HG03066 (cell line): ENCODE measurements around the gene NELL2.
"Not testable (repeated sequence)": the region's sequence is repeated elsewhere in the genome, so short reads cannot be mapped to it uniquely, and the experiment has no call there.

Experiments
- ATAC-seq: cut with Tn5 transposase; IDR thresholded peaks from one replicate; pipeline ENCODE4 v1.9.1; 2021; ENCODE audit warnings: low read depth; ENCODE audit not compliant: unreplicated experiment

NELL2 gene

GRCh38 chr12:44875954-44876543 lies at the start of gene NELL2:
TSS of gene NELL2 (minus strand) at chr12:44876315. CDS start at chr12:44875869, 446 bp downstream.
- no peak for ATAC-seq

DNA sequence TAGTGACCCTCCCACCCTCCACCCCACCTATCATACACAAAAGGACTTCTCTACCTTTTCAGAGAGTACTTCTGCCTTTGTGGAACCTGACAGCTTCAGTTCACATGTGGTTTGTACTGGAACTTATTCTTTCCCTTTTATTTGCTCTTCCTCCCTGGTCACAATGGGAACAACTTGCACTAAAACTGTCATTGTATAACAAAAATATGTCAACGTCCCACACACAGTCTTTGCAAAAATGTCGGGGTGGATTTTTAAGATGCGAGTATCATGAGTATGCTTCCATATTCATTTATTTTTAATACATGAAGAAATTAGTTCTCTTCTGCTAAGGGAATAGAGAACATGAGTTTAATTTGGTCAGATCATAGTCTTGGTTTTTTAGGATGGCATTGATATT lies 45.6 kb upstream of the NELL2 start:
- ATAC-seq: no peak

DNA sequence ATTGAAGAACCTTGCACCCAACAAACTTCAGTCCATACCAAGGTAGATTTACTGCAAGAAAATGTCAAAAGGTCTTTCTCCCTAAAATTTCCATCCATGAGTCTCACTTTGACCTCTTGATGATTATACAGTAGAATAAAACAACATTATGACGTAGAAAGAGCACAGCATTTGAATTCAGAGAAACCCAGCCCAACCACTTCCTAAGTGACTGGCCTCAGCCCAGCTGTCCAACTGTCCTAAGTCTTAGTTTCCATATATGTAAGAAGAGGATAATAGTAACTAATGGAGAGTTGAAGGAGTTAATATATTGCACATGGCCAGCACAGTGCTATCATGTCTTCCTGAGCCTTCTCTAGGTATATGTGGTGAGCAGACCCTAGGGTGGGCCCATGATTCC lies 41.0 kb upstream of the NELL2 start:
- no peak for ATAC-seq

DNA sequence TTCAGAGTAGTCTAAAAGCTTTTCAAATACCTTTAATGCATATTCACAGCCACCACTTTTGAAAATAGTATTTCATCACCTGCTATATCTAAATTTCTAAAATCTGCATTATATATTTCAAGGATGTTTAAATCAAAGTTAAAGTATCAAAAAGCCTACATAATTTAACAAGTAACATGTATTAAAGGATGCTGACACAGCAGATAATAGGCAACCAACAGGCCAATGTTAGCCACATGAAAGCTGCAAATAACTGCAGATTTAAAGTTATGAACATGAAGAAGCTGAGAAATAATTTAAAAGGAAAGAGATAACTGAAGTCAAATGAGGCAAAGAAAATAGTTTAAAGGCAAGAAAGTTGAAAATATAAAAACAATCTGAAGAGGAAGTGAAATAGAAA lies 39.8 kb upstream of the NELL2 start:
- ATAC-seq: no peak

DNA sequence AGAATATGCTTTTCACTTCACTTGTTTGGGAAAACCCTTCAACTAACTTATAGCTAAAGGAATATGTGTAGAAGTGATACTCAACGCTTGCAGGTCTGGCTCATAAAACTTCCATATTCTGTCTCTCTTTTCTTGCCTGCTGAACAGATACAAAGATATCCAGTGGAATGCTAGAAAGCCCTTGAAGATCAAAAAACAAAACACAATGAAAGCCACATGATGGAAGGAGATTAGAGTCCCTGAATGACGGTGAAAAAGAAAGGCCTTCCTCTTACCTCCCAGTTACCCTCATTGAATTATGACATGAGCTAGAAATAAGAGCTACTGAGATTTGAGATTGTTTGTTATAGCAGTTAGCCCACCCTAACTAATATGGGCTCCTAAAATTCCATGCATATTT lies 28.2 kb upstream of the NELL2 start:
- ATAC-seq: no peak

DNA sequence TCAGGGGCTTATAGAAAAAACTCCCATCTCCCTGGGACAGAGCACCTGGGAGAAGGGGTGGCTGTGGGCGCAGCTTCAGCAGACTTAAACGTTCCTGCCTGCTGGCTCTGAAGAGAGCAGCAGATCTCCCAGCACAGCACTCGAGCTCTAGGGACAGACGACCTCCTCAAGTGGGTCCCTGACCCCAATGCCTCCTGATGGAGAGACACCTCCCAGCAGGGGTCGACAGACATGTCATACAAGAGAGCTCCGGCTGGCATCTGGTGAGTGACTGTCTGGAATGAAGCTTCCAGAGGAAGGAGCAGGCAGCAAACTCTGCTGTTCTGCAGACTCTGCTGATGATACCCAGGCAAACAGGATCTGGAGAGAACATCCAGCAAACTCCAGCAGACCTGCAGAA lies 22.0 kb upstream of the NELL2 start:
- not testable (repeated sequence) for ATAC-seq

GRCh38 chr12:44889926-44890325 lies 13.8 kb upstream of the NELL2 start:
- ATAC-seq: no peak

DNA sequence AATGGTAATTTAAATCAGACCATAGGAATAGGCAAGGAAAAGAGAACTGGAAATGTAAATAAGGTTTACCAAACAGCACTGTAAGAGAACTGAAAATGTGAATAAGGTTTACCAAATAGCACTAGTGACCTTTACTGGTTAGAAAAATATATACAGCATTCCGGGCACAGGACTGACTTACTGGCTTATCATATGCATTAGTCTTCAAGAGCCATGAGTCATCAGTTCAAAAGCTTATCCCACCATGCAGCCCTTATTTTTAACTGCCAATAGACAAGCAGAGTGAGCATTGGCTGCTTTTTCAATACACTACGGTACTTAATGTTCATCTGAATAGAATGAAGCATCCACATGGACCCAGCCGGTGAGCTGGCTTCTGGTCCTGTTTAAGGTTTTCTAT lies 13.0 kb upstream of the NELL2 start:
- no peak for ATAC-seq

DNA sequence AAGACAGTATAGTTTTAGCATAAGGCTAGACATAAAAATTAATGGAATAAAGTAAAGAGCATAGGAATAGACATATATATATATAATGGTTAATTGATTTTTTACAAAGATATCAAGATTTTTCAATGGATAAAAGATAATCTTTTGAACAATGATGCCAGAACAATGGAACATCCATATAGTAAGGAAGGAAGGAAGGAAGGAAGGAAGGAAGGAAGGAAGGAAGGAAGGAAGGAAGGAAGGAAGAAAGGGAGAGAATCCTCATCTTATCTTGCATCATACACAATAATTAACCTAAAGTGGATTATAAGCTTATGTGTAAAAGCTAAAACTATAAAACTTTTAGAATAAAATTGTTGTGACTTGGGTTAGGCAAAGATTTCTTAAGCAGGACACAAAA lies 9.8 kb upstream of the NELL2 start:
- ATAC-seq: no peak

DNA sequence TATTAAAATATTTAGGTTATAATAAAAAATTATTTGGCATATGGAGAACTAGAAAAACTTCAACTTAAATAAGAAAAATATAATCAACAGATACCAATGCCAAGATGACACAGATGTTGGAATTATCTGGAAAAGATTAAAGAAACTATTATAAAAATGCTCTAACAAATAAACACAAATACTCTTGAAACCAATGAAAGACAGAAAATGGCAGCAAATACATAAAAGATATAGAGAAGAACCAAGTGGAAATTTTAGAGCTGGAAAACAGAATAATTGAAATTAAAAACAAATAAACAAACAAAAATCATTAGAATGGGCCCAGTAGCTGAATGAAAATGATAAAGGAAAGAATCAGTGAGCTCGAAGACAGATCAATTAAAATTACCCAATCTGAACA lies 5.1 kb upstream of the NELL2 start:
- no peak for ATAC-seq

GRCh38 chr12:44876544-44877410 lies 662 bp upstream of the NELL2 start:
- no peak for ATAC-seq

DNA sequence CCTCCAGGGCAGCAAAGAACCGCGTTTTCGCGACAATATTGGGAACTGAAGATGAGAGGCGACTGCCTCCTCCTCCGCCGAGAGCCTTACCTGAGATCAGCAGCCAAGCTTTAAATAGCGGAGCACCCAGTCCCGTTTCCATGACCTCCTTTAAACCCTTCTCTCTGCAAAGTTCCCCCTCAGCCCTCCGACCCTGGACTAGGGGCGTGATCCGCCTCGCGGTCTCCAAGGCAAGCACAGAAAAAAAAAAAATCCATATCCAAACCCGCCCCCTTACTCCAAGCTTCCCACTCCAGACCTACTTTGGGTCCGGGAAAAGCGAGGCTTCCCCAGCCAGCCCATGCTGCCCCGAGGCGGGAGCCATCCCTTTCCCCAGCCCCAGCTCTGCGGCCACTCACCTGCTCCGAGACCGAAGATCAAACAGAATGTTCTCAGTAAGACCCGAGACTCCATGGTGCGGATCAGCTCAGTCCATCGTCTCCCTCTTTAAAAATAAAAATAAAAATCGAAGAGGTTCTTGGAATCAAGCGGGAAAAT lies 630 bp downstream of the NELL2 start:
- no peak for ATAC-seq

GRCh38 chr12:44874981-44875416 lies 1.1 kb downstream of the NELL2 start:
- no peak for ATAC-seq

DNA sequence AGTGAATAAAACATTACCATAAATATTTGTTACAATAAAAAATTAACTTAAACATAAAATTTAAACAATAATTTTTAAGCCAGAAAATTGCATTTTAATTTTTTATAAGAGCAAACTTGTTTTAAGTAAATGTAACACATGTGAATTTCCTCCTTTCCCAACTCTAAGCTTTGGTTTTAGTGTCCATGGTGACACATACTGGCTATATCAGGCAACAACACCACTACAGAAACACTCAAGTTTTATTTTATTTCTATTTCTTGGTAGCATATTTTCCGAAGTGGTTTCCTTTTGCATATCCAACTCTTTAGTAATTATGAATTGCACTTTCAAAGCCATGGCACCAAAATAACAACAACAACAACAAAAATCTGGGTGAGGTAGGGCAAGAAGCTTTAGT lies 2.2 kb downstream of the NELL2 start:
- ATAC-seq: no peak

- no peak for ATAC-seq
These were observed 6.6 kb downstream of the NELL2 start for GRCh38 chr12:44869503-44869902.

DNA sequence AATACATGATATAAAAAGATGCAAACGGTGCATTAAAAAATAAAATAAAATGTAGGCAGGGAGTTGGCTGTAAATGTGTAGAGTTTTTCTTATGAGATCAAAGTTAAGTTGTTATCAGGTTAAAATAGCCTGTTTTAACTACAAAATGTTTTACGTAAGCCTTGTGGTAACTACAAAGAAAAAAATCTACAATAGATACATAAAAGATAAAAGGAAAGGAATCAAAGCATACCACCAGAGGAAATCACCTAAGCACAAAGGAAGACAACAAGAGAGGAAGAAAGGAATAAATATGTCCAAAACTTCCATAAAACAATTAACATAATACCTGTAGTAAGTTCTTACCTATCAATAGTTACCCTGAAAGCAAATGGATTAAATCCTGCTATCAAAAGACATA lies 12.2 kb downstream of the NELL2 start:
- no peak for ATAC-seq

- no peak for ATAC-seq
These were observed 16.0 kb downstream of the NELL2 start for GRCh38 chr12:44859998-44860689.

DNA sequence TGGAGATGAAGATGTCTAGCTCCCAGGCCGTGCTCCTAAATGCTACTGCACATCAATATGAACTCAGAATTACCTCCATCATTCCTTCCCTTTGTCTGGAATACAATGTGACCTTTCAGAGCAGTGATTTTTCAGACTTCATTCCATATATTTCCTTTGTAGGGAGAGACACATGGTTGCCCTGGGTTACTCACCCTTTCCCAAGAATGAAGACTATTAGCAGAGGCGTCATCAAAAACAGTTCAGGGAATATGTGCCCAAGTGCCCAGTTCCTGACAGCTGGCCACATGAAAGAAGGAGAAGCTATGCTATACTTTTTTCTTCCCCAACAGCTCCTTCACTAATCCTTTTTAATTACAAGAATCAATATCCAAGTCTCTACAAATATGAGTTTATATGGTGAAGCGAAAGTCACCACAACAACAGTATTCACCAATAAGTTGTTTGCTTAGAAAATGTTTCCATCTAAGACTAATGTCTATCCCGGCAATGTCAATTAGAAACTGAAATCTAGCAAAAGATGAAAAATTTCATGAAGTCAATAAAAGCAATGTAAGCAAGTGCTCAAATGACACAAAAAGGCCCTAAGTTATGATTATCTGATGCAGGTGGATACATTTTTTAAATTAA lies 17.8 kb downstream of the NELL2 start:
- ATAC-seq: no peak

GRCh38 chr12:44852483-44852882 lies 23.6 kb downstream of the NELL2 start:
- ATAC-seq: no peak

- no peak for ATAC-seq
These were observed 24.5 kb downstream of the NELL2 start for GRCh38 chr12:44851586-44851985.

DNA sequence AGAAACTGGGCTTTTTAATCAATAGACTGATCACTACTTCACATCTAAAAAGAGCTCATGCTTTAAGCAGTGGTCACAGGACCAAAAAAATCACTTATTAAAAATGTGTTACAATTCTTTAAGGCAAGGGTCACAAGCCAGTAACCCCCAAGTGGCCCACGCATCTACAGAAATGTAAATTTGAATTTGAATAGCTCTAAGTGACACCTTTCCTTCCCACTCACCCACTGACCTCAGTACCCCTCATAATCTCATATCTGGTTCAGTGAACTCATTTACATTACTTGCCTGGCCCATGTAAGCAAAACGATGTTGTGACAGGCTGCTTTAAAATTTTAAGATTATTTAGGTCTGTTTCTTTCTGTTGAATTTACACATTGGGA lies 27.4 kb downstream of the NELL2 start:
- ATAC-seq: peak; percentile 56
